Peyer's patch (tissue), 4 donors: Measurements from ENCODE around the gene BIRC2. TPM values are rescaled to one million over a fixed set of nuclear protein-coding genes. Genes with fewer than 3 reads are reported as not detected.

Experiments used
- DNase-seq, 3 donors: peaks; one replicate each; pipeline ENCODE4 v3.0.0-alpha.2; 2017 to 2019
- H3K27ac ChIP-seq, 4 donors: fragments of 200-600 bp; sonication (generic); one replicate each; pipeline ENCODE4 v1.5.1; 2016 to 2019
- H3K27me3 ChIP-seq, 2 donors: fragments of 200-600 bp; sonication (generic); one replicate each; pipeline ENCODE4 v1.5.1; 2019
- H3K36me3 ChIP-seq, 3 donors: fragments of 200-600 bp; sonication (generic); one replicate each; pipeline ENCODE4 v1.5.1; 2016 to 2019
- H3K4me1 ChIP-seq, 4 donors: fragments of 200-600 bp; sonication (generic); one replicate each; pipeline ENCODE4 v1.5.1; 2016 to 2019
- H3K4me3 ChIP-seq, 4 donors: fragments of 200-600 bp; sonication (generic); 1 replicate in 3 of 4; 2 replicates in 1 of 4; pipeline ENCODE4 v1.5.1; 2016 to 2019; ENCODE audit warnings: mild to moderate bottlenecking in 1 of 4
- H3K9me3 ChIP-seq, 4 donors: fragments of 200-600 bp; sonication (generic); one replicate each; pipeline ENCODE4 v1.5.1; 2016 to 2019; ENCODE audit warnings: mild to moderate bottlenecking in 1 of 4
- POLR2A ChIP-seq, 2 donors: fragments of 450-650 bp; IDR thresholded peaks; one replicate each; pipeline ENCODE4 v1.5.1; 2017; ENCODE audit warnings: antibody characterized with exemption in 2 of 2, mild to moderate bottlenecking in 2 of 2, moderate library complexity in 2 of 2
- total RNA-seq, 4 donors: library from RNA; depleted of rRNA; stranded (reverse); fragments of >200 nt; gene quantifications; one replicate each; pipeline ENCODE4 v1.1.0, GENCODE V29; 2016
- TF ChIP-seq, protein P1 (sequence below), 6 experiments: fragments of 450-650 bp in 4 of 6; fragments of 200-600 bp in 2 of 6; sonication (generic) in 1 of 6; IDR thresholded peaks; one replicate each; pipeline ENCODE4 v1.5.1; 2017 to 2019; ENCODE audit warnings: antibody characterized with exemption in 6 of 6, mild to moderate bottlenecking in 3 of 6, moderate library complexity in 1 of 6

Gene BIRC2
- total RNA-seq, 4 donors from 2014 or later = 30.5 to 88.8 (median 60.8) TPM

DNA sequence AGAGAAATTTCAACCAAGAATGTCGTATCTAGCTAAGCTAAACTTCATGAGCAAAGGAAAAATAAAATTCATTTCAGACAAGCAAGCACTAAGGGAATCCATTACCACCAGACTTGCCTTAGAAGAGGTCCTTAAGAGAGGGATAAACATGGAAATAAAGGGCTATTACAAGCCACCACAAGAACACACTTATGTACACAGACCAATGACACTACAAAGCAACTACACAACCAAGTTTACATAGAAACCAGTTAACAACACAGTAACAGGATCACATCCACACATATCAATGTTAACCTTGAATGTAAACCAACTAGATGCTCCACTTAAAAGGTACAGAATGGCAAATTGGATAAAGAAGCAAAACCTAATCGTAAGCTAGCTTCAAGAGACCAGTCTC lies 67.5 kb downstream of the BIRC2 start:
- Histone ChIP-seq H3K4me3 (no peak overlapping the region), H3K27me3 (no peaks in the 10 kb centered on the region), H3K27ac (no peak overlapping the region), H3K36me3 (no peaks in the 10 kb centered on the region), H3K4me1 (no peaks in the 10 kb centered on the region), H3K9me3 (no peaks in the 10 kb centered on the region)
- TF ChIP-seq, protein P1, sequence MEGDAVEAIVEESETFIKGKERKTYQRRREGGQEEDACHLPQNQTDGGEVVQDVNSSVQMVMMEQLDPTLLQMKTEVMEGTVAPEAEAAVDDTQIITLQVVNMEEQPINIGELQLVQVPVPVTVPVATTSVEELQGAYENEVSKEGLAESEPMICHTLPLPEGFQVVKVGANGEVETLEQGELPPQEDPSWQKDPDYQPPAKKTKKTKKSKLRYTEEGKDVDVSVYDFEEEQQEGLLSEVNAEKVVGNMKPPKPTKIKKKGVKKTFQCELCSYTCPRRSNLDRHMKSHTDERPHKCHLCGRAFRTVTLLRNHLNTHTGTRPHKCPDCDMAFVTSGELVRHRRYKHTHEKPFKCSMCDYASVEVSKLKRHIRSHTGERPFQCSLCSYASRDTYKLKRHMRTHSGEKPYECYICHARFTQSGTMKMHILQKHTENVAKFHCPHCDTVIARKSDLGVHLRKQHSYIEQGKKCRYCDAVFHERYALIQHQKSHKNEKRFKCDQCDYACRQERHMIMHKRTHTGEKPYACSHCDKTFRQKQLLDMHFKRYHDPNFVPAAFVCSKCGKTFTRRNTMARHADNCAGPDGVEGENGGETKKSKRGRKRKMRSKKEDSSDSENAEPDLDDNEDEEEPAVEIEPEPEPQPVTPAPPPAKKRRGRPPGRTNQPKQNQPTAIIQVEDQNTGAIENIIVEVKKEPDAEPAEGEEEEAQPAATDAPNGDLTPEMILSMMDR (IDR thresholded peaks at IDR 0.05) = no peak
- TF ChIP-seq POLR2A (IDR thresholded peaks at IDR 0.05) = no peak
- no peak for DNase-seq

DNA sequence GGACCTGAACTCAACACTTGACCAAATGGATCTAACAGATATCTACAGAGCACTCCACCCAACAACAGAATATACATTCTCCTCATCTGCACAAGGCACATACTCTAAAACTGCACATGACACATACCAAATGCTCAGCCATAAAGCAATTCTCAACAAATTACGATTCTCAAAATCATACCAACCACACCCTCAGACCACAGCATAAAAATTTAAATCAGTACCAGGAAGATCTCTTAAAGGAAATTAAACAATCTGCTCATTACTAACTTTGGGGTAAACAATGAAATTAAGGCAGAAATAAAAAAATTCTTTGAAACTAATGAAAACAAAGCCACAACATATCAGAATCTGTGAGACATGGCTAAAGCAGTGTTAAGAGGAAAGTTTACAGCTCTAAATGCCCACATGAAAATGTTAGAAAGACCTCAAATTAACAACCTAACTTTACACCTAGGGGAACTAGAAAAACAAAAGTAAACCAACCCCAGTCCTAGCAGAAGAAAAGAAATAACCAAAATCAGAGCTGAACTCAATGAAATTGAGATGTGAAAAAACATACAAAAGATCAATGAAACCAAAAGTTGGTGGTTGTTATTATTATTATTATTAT lies 68.4 kb downstream of the BIRC2 start:
- H3K4me1 ChIP-seq = no peaks in the 10 kb centered on the region
- H3K27ac ChIP-seq = no peak overlapping the region
- no peaks in the 10 kb centered on the region for H3K27me3 ChIP-seq
- no peaks in the 10 kb centered on the region for H3K36me3 ChIP-seq
- no peak overlapping the region for H3K4me3 ChIP-seq
- TF ChIP-seq, protein P1 (IDR thresholded peaks at IDR 0.05) = no peak
- no peak for TF ChIP-seq POLR2A (IDR thresholded peaks at IDR 0.05)
- DNase-seq = no peak
- no peaks in the 10 kb centered on the region for H3K9me3 ChIP-seq

DNA sequence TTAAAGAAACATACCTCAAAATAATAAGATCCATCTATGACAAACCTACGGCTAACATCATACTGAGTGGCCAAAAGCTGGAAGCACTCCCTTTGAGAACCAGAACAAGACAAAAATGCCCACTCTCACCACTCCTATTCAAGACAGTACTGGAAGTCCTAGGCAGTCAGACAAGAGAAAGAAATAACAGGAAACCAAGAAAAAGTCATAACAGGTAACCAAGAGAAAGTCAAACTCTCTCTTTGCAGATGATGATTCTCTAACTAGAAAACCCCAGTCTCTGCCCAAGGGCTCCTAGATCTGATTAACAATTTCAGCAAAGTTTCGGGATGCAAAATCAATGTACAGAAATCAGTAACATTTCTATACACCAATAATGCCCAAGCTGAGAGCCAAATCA lies 70.0 kb downstream of the BIRC2 start:
- H3K27me3 ChIP-seq = no peaks in the 10 kb centered on the region
- H3K9me3 ChIP-seq = no peaks in the 10 kb centered on the region
- no peak overlapping the region for H3K4me3 ChIP-seq
- no peak overlapping the region for H3K27ac ChIP-seq
- H3K4me1 ChIP-seq = no peaks in the 10 kb centered on the region
- TF ChIP-seq POLR2A (IDR thresholded peaks at IDR 0.05) = no peak
- TF ChIP-seq, protein P1 (IDR thresholded peaks at IDR 0.05) = no peak
- DNase-seq = no peak
- no peaks in the 10 kb centered on the region for H3K36me3 ChIP-seq

DNA sequence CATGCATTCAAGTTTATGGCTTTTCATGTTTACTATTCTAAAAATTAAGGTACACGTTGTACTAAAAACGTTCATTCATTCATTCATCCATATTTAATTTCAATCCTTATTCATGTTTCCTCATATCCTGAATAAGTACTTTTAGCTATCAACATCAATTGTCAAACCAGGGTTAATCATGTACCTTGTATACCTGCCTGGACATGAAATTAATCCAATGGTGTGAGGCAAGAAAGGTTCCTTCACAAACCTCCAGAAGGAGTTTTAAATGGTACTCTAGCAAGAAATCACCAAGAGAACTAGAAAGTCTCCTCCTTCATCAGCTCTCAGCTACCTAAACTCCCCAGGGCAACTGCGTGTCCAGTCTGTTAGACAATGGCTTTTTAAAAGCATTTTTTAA lies 72.2 kb downstream of the BIRC2 start:
- no peak for TF ChIP-seq POLR2A (IDR thresholded peaks at IDR 0.05)
- TF ChIP-seq, protein P1 (IDR thresholded peaks at IDR 0.05) = no peak
- no peak overlapping the region for H3K27ac ChIP-seq
- H3K27me3 ChIP-seq = no peaks in the 10 kb centered on the region
- no peak for DNase-seq
- H3K4me3 ChIP-seq = no peak overlapping the region
- no peaks in the 10 kb centered on the region for H3K36me3 ChIP-seq
- H3K4me1 ChIP-seq = no peaks in the 10 kb centered on the region
- H3K9me3 ChIP-seq = no peaks in the 10 kb centered on the region

DNA sequence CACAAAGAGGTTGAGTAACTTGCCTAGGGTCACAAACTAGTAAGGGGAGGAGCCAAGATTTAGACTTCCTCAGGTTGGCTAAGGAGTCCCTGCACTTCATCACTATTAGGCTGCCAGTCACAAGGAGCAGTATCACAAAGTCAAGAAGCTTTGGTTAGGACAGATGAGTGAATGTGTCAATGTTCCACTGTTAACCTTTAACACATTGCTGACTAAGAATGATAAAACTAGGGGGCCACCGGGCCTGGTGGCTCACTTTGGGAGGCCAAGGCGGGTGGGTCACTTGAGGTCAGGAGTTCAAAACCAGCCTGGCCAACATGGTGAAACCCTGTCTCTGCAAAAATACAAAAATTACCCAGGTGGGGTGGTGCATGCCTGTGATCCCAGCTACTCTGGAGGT lies 73.5 kb downstream of the BIRC2 start:
- no peak for DNase-seq

More for the DNA sequence above, 73.5 kb downstream of the BIRC2 start:
- no peak for TF ChIP-seq POLR2A (IDR thresholded peaks at IDR 0.05)
- TF ChIP-seq, protein P1 (IDR thresholded peaks at IDR 0.05) = no peak
- no peak overlapping the region for H3K27ac ChIP-seq
- H3K4me1 ChIP-seq = no peaks in the 10 kb centered on the region
- no peaks in the 10 kb centered on the region for H3K36me3 ChIP-seq
- H3K4me3 ChIP-seq = no peak overlapping the region
- H3K9me3 ChIP-seq = no peaks in the 10 kb centered on the region
- H3K27me3 ChIP-seq = no peaks in the 10 kb centered on the region
